NCI-H2107 (cell line): ENCODE data around the gene ADRM1.

Experiments
- DNase-seq: peaks from one replicate; lab custom pipeline; 2025; lab: John Stamatoyannopoulos, UW

ADRM1 gene

GRCh38 chr20:62339647-62340062 lies 36.9 kb downstream of the ADRM1 start:
- no peak for DNase-seq

DNA sequence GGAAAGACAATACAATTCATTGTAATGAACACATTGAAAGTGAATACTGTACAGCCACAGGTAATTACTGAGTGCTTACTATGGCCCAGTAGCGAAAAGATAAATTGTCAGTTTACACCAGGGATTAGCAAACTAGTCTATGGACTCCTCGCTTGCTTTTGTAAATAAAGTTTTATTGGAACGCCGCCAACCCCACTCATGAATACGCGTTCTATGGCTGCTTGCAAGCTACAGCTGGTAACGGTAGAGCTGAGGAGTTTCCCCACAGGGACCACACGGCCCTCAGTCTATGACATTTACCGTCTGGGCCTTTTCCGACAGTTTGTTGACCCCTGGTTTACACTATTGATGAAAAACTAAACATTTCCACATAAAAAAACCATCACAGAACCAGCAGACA lies 40.1 kb downstream of the ADRM1 start:
- DNase-seq: no peak

GRCh38 chr20:62344092-62344491 lies 41.3 kb downstream of the ADRM1 start:
- DNase-seq: no peak

DNA sequence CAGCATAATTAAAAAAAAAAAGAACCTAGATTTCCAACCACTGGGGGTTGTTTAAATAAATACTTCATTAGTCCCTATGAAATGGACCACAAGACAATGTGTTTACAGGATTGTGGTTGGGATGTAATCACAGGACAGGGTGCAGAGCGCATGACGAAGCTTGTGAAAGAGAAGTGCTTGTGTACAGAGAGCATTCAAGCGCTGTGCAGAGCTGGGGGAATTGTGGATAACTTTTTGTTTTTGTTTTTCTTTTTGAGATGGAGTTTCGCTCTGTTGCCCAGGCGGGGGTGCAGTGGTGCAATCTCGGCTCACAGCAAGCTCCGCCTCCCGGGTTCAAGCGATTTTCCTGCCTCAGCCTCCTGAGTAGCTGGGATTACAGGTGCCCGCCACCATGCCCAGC lies 42.0 kb downstream of the ADRM1 start:
- DNase-seq: no peak

DNA sequence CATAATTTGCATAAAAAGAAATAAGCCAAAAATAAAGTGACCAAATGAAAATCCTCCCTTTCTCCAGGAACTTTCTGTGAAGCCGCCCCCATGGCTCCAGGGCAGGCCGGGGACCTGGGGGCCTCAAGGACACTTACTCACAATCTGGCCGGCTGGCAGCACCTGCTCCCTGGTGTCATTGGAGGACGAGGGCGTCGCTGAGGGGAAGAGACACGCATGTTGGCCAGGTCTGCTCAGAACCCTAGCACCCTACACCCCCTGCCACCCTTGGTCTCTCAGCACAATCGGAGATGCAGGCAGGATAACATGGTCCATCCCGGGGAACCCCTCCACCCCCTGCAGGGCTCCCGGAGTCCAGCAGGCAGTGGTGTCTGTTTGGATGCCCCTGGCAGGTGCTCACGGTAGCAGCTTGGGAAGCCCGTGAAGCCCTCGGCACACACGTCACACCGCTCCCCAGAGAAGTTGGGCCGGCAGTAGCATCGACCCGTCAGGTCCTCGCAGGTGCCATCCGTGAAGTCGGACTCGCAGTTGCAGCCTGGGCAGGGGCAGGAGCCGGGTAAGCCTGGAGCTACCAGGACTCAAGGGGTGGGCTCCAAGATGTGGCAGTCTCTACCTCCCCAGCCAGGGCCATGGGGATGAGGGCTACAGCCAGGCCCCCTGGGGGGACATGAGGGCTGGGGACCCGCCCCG lies 43.0 kb downstream of the ADRM1 start:
- no peak for DNase-seq

DNA sequence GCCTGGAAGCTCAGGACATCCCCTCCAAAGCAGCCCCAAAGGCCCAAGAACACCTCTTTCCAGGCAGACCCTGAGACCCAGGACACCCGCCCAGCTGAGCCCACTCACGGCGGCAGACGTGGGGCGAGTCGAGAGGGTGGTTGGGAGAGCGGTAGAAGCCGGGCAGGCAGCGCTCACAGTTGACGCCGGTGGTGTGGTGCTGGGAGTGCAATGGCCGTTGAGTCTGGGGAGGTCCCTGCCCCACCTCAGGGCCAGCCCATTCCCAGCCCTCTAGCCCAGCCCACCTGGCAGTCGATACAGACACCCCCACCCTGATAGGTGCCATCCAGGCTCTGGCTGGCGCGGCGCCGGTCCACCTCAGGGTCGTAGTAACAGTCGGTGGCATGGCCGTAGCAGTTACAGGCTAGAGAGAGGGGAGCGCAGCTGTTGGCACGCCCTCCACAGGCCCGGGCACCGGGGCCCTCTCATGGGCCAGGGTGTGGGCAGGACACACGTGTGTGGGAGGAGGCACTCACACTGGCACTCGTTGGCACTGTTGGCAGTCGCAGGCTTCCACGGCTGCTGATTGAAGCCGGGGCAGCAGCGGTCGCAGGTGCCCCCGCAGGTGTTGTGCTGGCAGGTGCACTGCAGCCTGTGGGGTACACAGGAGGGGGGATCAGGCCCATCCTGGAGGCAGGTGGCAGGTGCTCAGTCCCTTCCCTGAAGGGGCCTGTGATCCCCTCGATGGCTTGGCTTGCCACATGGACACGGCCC lies 43.8 kb downstream of the ADRM1 start:
- DNase-seq: no peak

GRCh38 chr20:62347151-62347404 lies 44.3 kb downstream of the ADRM1 start:
- no peak for DNase-seq

DNA sequence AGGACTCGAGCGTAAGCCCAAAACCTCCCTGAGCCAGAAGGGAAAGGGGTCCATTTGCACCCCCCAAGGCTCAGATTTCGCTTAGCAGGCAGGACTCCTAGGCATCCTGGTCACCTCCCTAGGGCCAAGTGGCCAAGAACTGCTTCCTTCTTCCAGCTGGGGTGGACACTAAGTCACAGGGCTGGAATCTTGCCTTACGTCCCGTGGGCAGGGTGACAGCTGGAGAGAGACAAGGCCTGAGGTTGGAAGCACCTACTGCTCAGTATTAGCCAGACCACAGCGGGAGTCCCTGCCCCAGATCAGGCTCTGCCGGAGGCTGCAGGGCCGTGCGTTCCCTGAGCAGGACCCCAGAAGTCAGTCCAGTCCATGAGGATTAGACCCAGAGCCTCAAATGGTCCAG lies 44.6 kb downstream of the ADRM1 start:
- no peak for DNase-seq

GRCh38 chr20:62348604-62349003 lies 45.8 kb downstream of the ADRM1 start:
- no peak for DNase-seq

DNA sequence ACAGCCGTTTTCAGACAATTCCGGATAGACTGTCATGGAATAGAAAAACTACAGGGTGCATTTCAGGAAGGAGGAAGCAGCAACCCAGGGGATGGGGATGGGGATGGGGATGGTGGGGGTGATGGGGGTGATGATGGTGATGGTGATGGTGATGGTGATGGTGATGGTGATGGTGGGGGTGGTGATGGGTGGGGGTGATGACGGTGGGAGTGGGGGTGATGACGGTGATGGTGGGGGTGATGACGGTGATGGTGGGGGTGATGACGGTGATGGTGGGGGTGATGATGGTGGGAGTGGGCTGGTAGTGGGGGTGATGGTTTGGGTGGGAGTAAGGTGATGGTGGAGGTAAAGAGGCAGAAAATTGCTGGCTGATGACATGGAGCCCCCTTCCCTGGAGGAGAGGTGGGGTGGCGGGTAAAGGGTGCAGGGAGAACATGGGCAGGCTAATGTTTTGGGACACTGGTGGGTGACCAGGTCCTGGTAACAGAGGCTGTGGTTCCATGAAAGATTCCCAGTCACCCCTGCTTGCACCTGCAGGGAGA lies 46.8 kb downstream of the ADRM1 start:
- DNase-seq: no peak

- DNase-seq: peak; percentile 96
Measured at GRCh38 chr20:62350098-62350628, 47.4 kb downstream of the ADRM1 start.

- DNase-seq: no peak
Measured at GRCh38 chr20:62350629-62351422, 48.0 kb downstream of the ADRM1 start.

DNA sequence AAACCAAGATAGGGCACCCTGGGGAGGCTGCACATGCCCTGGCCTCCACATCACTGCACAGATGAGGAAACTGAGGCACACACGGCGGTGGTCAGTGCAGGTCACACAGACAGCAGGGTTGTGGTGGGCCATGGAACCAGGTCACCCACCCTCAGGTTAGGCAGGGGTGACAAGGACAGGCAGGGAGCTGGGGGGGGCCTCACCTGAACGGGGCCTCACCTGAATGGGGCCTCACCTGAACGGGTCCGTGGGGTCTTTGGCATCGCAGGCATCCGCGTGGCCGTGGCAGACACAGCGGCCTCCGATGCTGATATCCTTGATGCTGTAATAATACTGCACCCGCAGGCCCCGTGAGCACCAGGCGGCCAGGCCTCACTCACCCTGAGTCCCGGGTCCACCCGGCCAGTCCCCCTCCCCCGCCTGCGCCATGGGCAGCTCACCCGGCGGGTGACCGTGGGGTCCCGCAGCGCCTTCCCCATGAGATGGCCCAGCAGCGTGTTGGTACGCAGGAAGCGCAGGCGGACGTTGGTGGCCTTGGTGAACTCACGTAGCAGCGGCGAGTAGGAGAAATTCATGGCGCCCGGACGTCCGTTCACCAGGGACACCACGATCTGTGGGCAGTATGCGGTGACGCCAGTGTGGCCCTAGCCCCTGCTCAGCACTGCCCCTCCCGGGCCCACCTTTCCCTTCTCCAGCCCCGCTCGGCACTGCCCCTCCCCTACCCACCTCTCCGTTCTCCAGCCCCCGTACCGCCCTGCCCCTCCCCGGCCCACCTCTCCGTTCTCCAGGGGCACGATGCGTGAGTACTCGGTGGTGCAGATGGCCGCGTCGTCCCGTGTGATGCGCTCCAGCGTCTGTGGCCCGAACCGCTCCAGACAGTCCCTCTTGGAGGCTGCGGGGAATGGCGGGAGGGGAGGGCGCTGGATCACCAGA lies 48.9 kb downstream of the ADRM1 start:
- DNase-seq: no peak

- DNase-seq: peak; percentile 54
Measured at GRCh38 chr20:62352402-62353288, 49.8 kb downstream of the ADRM1 start.

GRCh38 chr20:62353289-62354030 lies 50.7 kb downstream of the ADRM1 start:
- DNase-seq: no peak

- DNase-seq: no peak
Measured at GRCh38 chr20:62354031-62354808, 51.4 kb downstream of the ADRM1 start.

GRCh38 chr20:62354811-62355341 lies 52.1 kb downstream of the ADRM1 start:
- DNase-seq: no peak

- DNase-seq: peak; percentile 38
Measured at GRCh38 chr20:62355516-62355877, 52.7 kb downstream of the ADRM1 start.
